HEK293 (cell line): ENCODE results near the gene CCND3.

Experiments
- CTCF ChIA-PET: fragments of 350-600 bp; formaldehyde crosslinking; extraction: SDS; loops from one replicate; lab custom pipeline; 2021; ENCODE audit warnings: antibody characterized with exemption; lab: Yijun Ruan, JAX
- POLR2A ChIA-PET: fragments of 300-600 bp; formaldehyde crosslinking; extraction: SDS; loops from one replicate; lab custom pipeline; 2020; ENCODE audit warnings: antibody characterized with exemption, inconsistent platforms; lab: Yijun Ruan, JAX
- H3K27ac ChIP-seq: fragments of 200-500 bp; sonication (Bioruptor generic); 2 replicates; pipeline ENCODE4 v1.5.1; 2014; ENCODE audit warnings: low read depth, low read length, control low read depth, inconsistent platforms; ENCODE audit errors: extremely low read depth
- H3K36me3 ChIP-seq, 2 experiments: fragments of 200-500 bp in 1 of 2; sonication (Bioruptor generic) in 1 of 2; 1 replicate in 1 of 2; 2 replicates in 1 of 2; pipeline ENCODE4 v1.5.1; 2014 to 2017; ENCODE audit warnings: inconsistent platforms in 2 of 2, low read length in 2 of 2; ENCODE audit not compliant: control insufficient read depth in 2 of 2, insufficient read depth in 1 of 2
- H3K4me1 ChIP-seq: fragments of 200-500 bp; sonication (Bioruptor generic); 2 replicates; pipeline ENCODE4 v1.5.1; 2014; ENCODE audit warnings: mild to moderate bottlenecking, low read length, inconsistent platforms; ENCODE audit not compliant: control insufficient read depth, insufficient read depth
- H3K4me3 ChIP-seq: 2 replicates; pipeline ENCODE4 v1.5.1; 2011; ENCODE audit warnings: low read depth, mild to moderate bottlenecking, control low read depth, low read length, moderate library complexity
- H3K9me3 ChIP-seq: fragments of 200-500 bp; sonication (Bioruptor generic); 2 replicates; pipeline ENCODE4 v1.5.1; 2014; ENCODE audit warnings: low read depth, low read length, inconsistent platforms; ENCODE audit not compliant: control insufficient read depth, insufficient read depth
- FEZF1 ChIP-seq: fragments of 450-650 bp; formaldehyde crosslinking; IDR thresholded peaks from 2 replicates; pipeline ENCODE4 v1.5.1; 2016; ENCODE audit warnings: missing biosample characterization, missing genetic modification characterization
- HIC1 ChIP-seq: fragments of 450-650 bp; formaldehyde crosslinking; IDR thresholded peaks from 2 replicates; pipeline ENCODE4 v1.5.1; 2016; ENCODE audit warnings: missing biosample characterization, missing genetic modification characterization
- INSM2 ChIP-seq: fragments of 450-650 bp; formaldehyde crosslinking; IDR thresholded peaks from 2 replicates; pipeline ENCODE4 v1.5.1; 2016; ENCODE audit warnings: missing biosample characterization, missing genetic modification characterization
- KLF9 ChIP-seq: fragments of 450-650 bp; formaldehyde crosslinking; IDR thresholded peaks from 2 replicates; pipeline ENCODE4 v1.5.1; 2016; ENCODE audit warnings: missing biosample characterization, missing genetic modification characterization, low read depth
- PRDM1 ChIP-seq: fragments of 450-650 bp; formaldehyde crosslinking; IDR thresholded peaks from 2 replicates; pipeline ENCODE4; 2016; ENCODE audit warnings: missing biosample characterization, missing genetic modification characterization
- PRDM10 ChIP-seq: fragments of 450-650 bp; formaldehyde crosslinking; IDR thresholded peaks from 2 replicates; pipeline ENCODE4 v1.5.1; 2016; ENCODE audit warnings: missing biosample characterization, missing genetic modification characterization
- SETDB1 ChIP-seq: IDR thresholded peaks from one replicate; pipeline ENCODE4 v1.6.1; 2017; ENCODE audit warnings: mild to moderate bottlenecking, low read length, moderate library complexity, mixed read lengths; ENCODE audit not compliant: insufficient read length
- SP3 ChIP-seq: fragments of 450-650 bp; formaldehyde crosslinking; IDR thresholded peaks from 2 replicates; pipeline ENCODE4 v1.5.1; 2016; ENCODE audit warnings: missing biosample characterization, missing genetic modification characterization
- ZBTB48 ChIP-seq: fragments of 450-650 bp; formaldehyde crosslinking; IDR thresholded peaks from 2 replicates; pipeline ENCODE4 v1.5.1; 2016; ENCODE audit warnings: missing biosample characterization, missing genetic modification characterization
- ZFP37 ChIP-seq: fragments of 450-650 bp; formaldehyde crosslinking; IDR thresholded peaks from 2 replicates; pipeline ENCODE4 v1.5.1; 2016; ENCODE audit warnings: missing biosample characterization, missing genetic modification characterization
- ZFP41 ChIP-seq: fragments of 450-650 bp; formaldehyde crosslinking; IDR thresholded peaks from 2 replicates; pipeline ENCODE4 v1.5.1; 2016; ENCODE audit warnings: missing biosample characterization, missing genetic modification characterization, borderline replicate concordance
- ZNF157 ChIP-seq: fragments of 450-650 bp; formaldehyde crosslinking; IDR thresholded peaks from 2 replicates; pipeline ENCODE4 v1.5.1; 2016; ENCODE audit warnings: missing biosample characterization, missing genetic modification characterization
- ZNF394 ChIP-seq: fragments of 450-650 bp; formaldehyde crosslinking; IDR thresholded peaks from 2 replicates; pipeline ENCODE4 v1.5.1; 2016; ENCODE audit warnings: missing biosample characterization, missing genetic modification characterization, mild to moderate bottlenecking, moderate library complexity, borderline replicate concordance
- ZNF423 ChIP-seq: fragments of 450-650 bp; formaldehyde crosslinking; IDR thresholded peaks from 2 replicates; pipeline ENCODE4 v1.5.1; 2016; ENCODE audit warnings: missing biosample characterization, missing genetic modification characterization
- ZNF529 ChIP-seq: fragments of 450-650 bp; formaldehyde crosslinking; IDR thresholded peaks from 2 replicates; pipeline ENCODE4 v1.5.1; 2017; ENCODE audit warnings: missing genetic modification characterization, missing biosample characterization; ENCODE audit not compliant: insufficient replicate concordance
- ZNF530 ChIP-seq: fragments of 450-650 bp; formaldehyde crosslinking; IDR thresholded peaks from 2 replicates; pipeline ENCODE4 v1.5.1; 2016; ENCODE audit warnings: low read depth, missing biosample characterization, missing genetic modification characterization
- ZNF548 ChIP-seq: fragments of 450-650 bp; formaldehyde crosslinking; IDR thresholded peaks from 2 replicates; pipeline ENCODE4 v1.5.1; 2016; ENCODE audit warnings: missing biosample characterization, missing genetic modification characterization
- ZNF629 ChIP-seq: fragments of 450-650 bp; formaldehyde crosslinking; IDR thresholded peaks from 2 replicates; pipeline ENCODE4 v1.5.1; 2017; ENCODE audit warnings: missing biosample characterization, missing genetic modification characterization
- ZNF704 ChIP-seq: fragments of 450-650 bp; formaldehyde crosslinking; IDR thresholded peaks from 2 replicates; pipeline ENCODE4 v1.5.1; 2016; ENCODE audit warnings: missing biosample characterization, missing genetic modification characterization
- ZSCAN16 ChIP-seq: fragments of 450-650 bp; formaldehyde crosslinking; IDR thresholded peaks from 2 replicates; pipeline ENCODE4 v1.5.1; 2016; ENCODE audit warnings: missing biosample characterization, missing genetic modification characterization
- ZSCAN18 ChIP-seq: fragments of 450-650 bp; formaldehyde crosslinking; IDR thresholded peaks from 2 replicates; pipeline ENCODE4 v1.5.1; 2016; ENCODE audit warnings: missing biosample characterization, missing genetic modification characterization
- ZSCAN4 ChIP-seq: fragments of 450-650 bp; formaldehyde crosslinking; IDR thresholded peaks from 2 replicates; pipeline ENCODE4 v1.5.1; 2017; ENCODE audit warnings: missing biosample characterization, missing genetic modification characterization

CCND3 gene

GRCh38 chr6:41942067-41942851 lies 651 bp upstream of the CCND3 start (continued):
- TF ChIP-seq ZSCAN4 (tag by site-specific recombination), result no peak
- TF ChIP-seq ZNF394 (tag by site-specific recombination), result peak; percentile 19; the same call in 1 of the 2 replicates
- TF ChIP-seq ZSCAN18 (tag by site-specific recombination), result no peak
- 0 out of 2 replicates have a peak, but pooled peaks have one; percentile 25 for TF ChIP-seq SP3 (tag by site-specific recombination)
- peak; percentile 38; the same call in 1 of the 2 replicates for TF ChIP-seq ZNF423 (tag by site-specific recombination)
- TF ChIP-seq ZNF629 (tag by site-specific recombination), result no peak
- TF ChIP-seq ZNF530 (tag by site-specific recombination), result no peak
- TF ChIP-seq KLF9 (tag by site-specific recombination), result 0 out of 2 replicates have a peak, but pooled peaks have one; percentile 15

- H3K4me1 ChIP-seq, result peaks cover 20% of the 10 kb centered on the region
- CTCF ChIA-PET, result interaction anchor here (0.9 to 13.4 kb wide), 5 partner anchors 9 to 153 kb away, joined by 4 to 160 read pairs (median 20); partner anchors contain the start of genes BYSL, MED20 and TOMM6
- no peak for TF ChIP-seq ZNF548
- no peak for TF ChIP-seq ZNF529
- TF ChIP-seq ZBTB48 (tag by site-specific recombination), result no peak
- TF ChIP-seq ZFP37 (tag by site-specific recombination), result no peak
- TF ChIP-seq ZNF629 (tag by site-specific recombination), result no peak
- no peak for TF ChIP-seq INSM2 (tag by site-specific recombination)
- TF ChIP-seq PRDM1 (tag by site-specific recombination), result no peak
- no peak for TF ChIP-seq ZSCAN16
- TF ChIP-seq SETDB1, result no peak
- TF ChIP-seq HIC1 (tag by site-specific recombination), result no peak
- TF ChIP-seq PRDM10 (tag by site-specific recombination), result peak; percentile 85
- peak; percentile 55; the same call in 1 of the 2 replicates for TF ChIP-seq ZNF394 (tag by site-specific recombination)
- TF ChIP-seq ZFP41 (tag by site-specific recombination), result no peak
- TF ChIP-seq ZNF704 (tag by site-specific recombination), result no peak
- TF ChIP-seq FEZF1 (tag by site-specific recombination), result no peak
- no peak for TF ChIP-seq ZNF157 (tag by site-specific recombination)
Measured at GRCh38 chr6:41940759-41941279, 789 bp downstream of the CCND3 start.

More at GRCh38 chr6:41940759-41941279, 789 bp downstream of the CCND3 start:
- peak overlapping the region; percentile 83 for H3K4me3 ChIP-seq
- peak overlapping the region; percentile 51; the same call in 1 of the 2 replicates for H3K27ac ChIP-seq
- peaks cover 0 to 26% of the 10 kb centered on the region in 2 experiments; a peak in 1 of 3 replicates for H3K36me3 ChIP-seq
- POLR2A ChIA-PET, result interaction anchor here (0.6 to 3.3 kb wide), 7 partner anchors 7 to 153 kb away, joined by 3 to 19 read pairs (median 5); partner anchors contain the start of genes BYSL, MED20 and TAF8
- no peaks in the 10 kb centered on the region for H3K9me3 ChIP-seq
